ENCODE data around the gene MPRIP. TPM values are rescaled to one million over a fixed set of nuclear protein-coding genes. Genes with fewer than 3 reads are reported as not detected.

MPRIP gene
- total and polyA plus RNA-seq, 4 donors = 121 to 342 (median 175) TPM

GRCh38 chr17:17151541-17151940 lies 109.3 kb downstream of the MPRIP start:
- no peak for ATAC-seq (ENCODE audit: insufficient read depth, low FRiP score)
- Histone ChIP-seq H3K27me3 (ENCODE audit: control insufficient read depth in 3 of 3, insufficient read depth in 3 of 3, low read length in 2 of 3) (no peaks in the 10 kb centered on the region), H3K4me1 (ENCODE audit: control insufficient read depth in 5 of 5, insufficient read depth in 5 of 5, low read length in 5 of 5) (peaks cover 0 to 9% (median 0%) of the 10 kb centered on the region in 5 donors), H3K4me3 (no peak overlapping the region), H3K36me3 (ENCODE audit: control insufficient read depth in 4 of 4, insufficient read depth in 4 of 4, low read length in 4 of 4) (peaks cover 29 to 67% (median 66%) of the 10 kb centered on the region in 4 donors), H3K27ac (ENCODE audit: low read depth in 1 of 2, low read length in 1 of 2) (peak overlapping the region; percentile 50 to 85), H3K9ac (ENCODE audit: insufficient read depth in 1 of 2, low read length in 2 of 2) (no peak overlapping the region), H3K9me3 (ENCODE audit: control insufficient read depth in 4 of 4, insufficient read depth in 3 of 4, low read length in 3 of 4) (no peaks in the 10 kb centered on the region)
- no peak for TF ChIP-seq CTCF (IDR thresholded peaks at IDR 0.05; ENCODE audit: control extremely low read depth, extremely low read depth)
- no peak for DNase-seq
- WGBS, 2 donors = 91 to 94% methylated on average over 3 of the region's 3 CpGs

GRCh38 chr17:17151962-17152361 lies 109.7 kb downstream of the MPRIP start:
- peak overlapping the region; percentile 7 to 85 for H3K27ac ChIP-seq (ENCODE audit: low read depth in 1 of 2, low read length in 1 of 2)
- peaks cover 0 to 9% (median 0%) of the 10 kb centered on the region in 5 donors for H3K4me1 ChIP-seq (ENCODE audit: control insufficient read depth in 5 of 5, insufficient read depth in 5 of 5, low read length in 5 of 5)
- ATAC-seq (ENCODE audit: insufficient read depth, low FRiP score) = peak; percentile 73
- H3K36me3 ChIP-seq (ENCODE audit: control insufficient read depth in 4 of 4, insufficient read depth in 4 of 4, low read length in 4 of 4) = peaks cover 32 to 69% (median 66%) of the 10 kb centered on the region in 4 donors
- H3K9me3 ChIP-seq (ENCODE audit: control insufficient read depth in 4 of 4, insufficient read depth in 3 of 4, low read length in 3 of 4) = no peaks in the 10 kb centered on the region
- WGBS, 2 donors = 36 to 50% methylated on average over 8 of the region's 8 CpGs
- no peaks in the 10 kb centered on the region for H3K27me3 ChIP-seq (ENCODE audit: control insufficient read depth in 3 of 3, insufficient read depth in 3 of 3, low read length in 2 of 3)
- TF ChIP-seq CTCF (IDR thresholded peaks at IDR 0.05; ENCODE audit: control extremely low read depth, extremely low read depth) = no peak
- H3K9ac ChIP-seq (ENCODE audit: insufficient read depth in 1 of 2, low read length in 2 of 2) = no peak overlapping the region
- H3K4me3 ChIP-seq = no peak overlapping the region
- DNase-seq = peak in 2 of 3 donors; percentile 18 to 36

GRCh38 chr17:17152385-17152784 lies 110.1 kb downstream of the MPRIP start:
- WGBS, 2 donors = 64 to 77% methylated on average over 4 of the region's 4 CpGs
- Histone ChIP-seq H3K36me3 (ENCODE audit: control insufficient read depth in 4 of 4, insufficient read depth in 4 of 4, low read length in 4 of 4) (peaks cover 34 to 70% (median 65%) of the 10 kb centered on the region in 4 donors), H3K27me3 (ENCODE audit: control insufficient read depth in 3 of 3, insufficient read depth in 3 of 3, low read length in 2 of 3) (no peaks in the 10 kb centered on the region), H3K4me3 (no peak overlapping the region), H3K27ac (ENCODE audit: low read depth in 1 of 2, low read length in 1 of 2) (peak overlapping the region; percentile 5 to 7), H3K9ac (ENCODE audit: insufficient read depth in 1 of 2, low read length in 2 of 2) (no peak overlapping the region), H3K4me1 (ENCODE audit: control insufficient read depth in 5 of 5, insufficient read depth in 5 of 5, low read length in 5 of 5) (peaks cover 0 to 9% (median 0%) of the 10 kb centered on the region in 5 donors), H3K9me3 (ENCODE audit: control insufficient read depth in 4 of 4, insufficient read depth in 3 of 4, low read length in 3 of 4) (no peaks in the 10 kb centered on the region)
- DNase-seq (peak in 1 of 3 donors; percentile 20), ATAC-seq (ENCODE audit: insufficient read depth, low FRiP score) (no peak)
- TF ChIP-seq CTCF (IDR thresholded peaks at IDR 0.05; ENCODE audit: control extremely low read depth, extremely low read depth) = no peak

GRCh38 chr17:17153071-17153470 lies 110.8 kb downstream of the MPRIP start:
- no peak overlapping the region for H3K27ac ChIP-seq (ENCODE audit: low read depth in 1 of 2, low read length in 1 of 2)
- no peaks in the 10 kb centered on the region for H3K9me3 ChIP-seq (ENCODE audit: control insufficient read depth in 4 of 4, insufficient read depth in 3 of 4, low read length in 3 of 4)
- no peak overlapping the region for H3K9ac ChIP-seq (ENCODE audit: insufficient read depth in 1 of 2, low read length in 2 of 2)
- WGBS, 2 donors = 82 to 91% methylated on average over 9 of the region's 9 CpGs
- no peak overlapping the region for H3K4me3 ChIP-seq
- no peak for TF ChIP-seq CTCF (IDR thresholded peaks at IDR 0.05; ENCODE audit: control extremely low read depth, extremely low read depth)
- DNase-seq (no peak), ATAC-seq (ENCODE audit: insufficient read depth, low FRiP score) (no peak)
- no peaks in the 10 kb centered on the region for H3K27me3 ChIP-seq (ENCODE audit: control insufficient read depth in 3 of 3, insufficient read depth in 3 of 3, low read length in 2 of 3)
- H3K36me3 ChIP-seq (ENCODE audit: control insufficient read depth in 4 of 4, insufficient read depth in 4 of 4, low read length in 4 of 4) = peaks cover 31 to 68% (median 61%) of the 10 kb centered on the region in 4 donors
- H3K4me1 ChIP-seq (ENCODE audit: control insufficient read depth in 5 of 5, insufficient read depth in 5 of 5, low read length in 5 of 5) = peaks cover 0 to 9% (median 0%) of the 10 kb centered on the region in 5 donors

All from lung (tissue), 12 donors.